WTC11 (cell line): ENCODE data around the gene GALNT9. TPM values are rescaled to one million over a fixed set of nuclear protein-coding genes. Genes with fewer than 3 reads are reported as not detected.

Experiments used
- ATAC-seq: fragments of 200-7000 bp; cut with Tn5 transposase; 2 replicates; pipeline ENCODE4 v1.10.0; 2021; ENCODE audit warnings: mild to moderate bottlenecking, moderate library complexity
- CTCF ChIA-PET: fragments of 300-600 bp; sonication (Branson Sonifier 250); formaldehyde crosslinking; loops from one replicate; lab custom pipeline; 2021; ENCODE audit warnings: antibody characterized with exemption; lab: Charles Lee
- POLR2A ChIA-PET: fragments of 350-600 bp; sonication (Branson Sonifier 250); formaldehyde crosslinking; loops from one replicate; lab custom pipeline; 2021; ENCODE audit warnings: antibody characterized with exemption; lab: Charles Lee
- DNase-seq: peaks from one replicate; pipeline ENCODE4 v3.0.0; 2021; ENCODE audit warnings: low spot score
- H3K27ac Mint-ChIP-seq: 2 replicates; pipeline ENCODE4 v1.8.0; 2021; ENCODE audit warnings: mixed read lengths
- H3K27me3 Mint-ChIP-seq: 2 replicates; pipeline ENCODE4 v1.8.0; 2021; ENCODE audit warnings: low read depth, mild to moderate bottlenecking, moderate library complexity, mixed read lengths
- H3K36me3 Mint-ChIP-seq: 2 replicates; pipeline ENCODE4 v1.8.0; 2021; ENCODE audit warnings: mixed read lengths
- H3K4me1 Mint-ChIP-seq: 2 replicates; pipeline ENCODE4 v1.8.0; 2022; ENCODE audit warnings: mixed read lengths
- H3K4me3 Mint-ChIP-seq: 2 replicates; pipeline ENCODE4 v1.8.0; 2021; ENCODE audit warnings: mild to moderate bottlenecking, moderate library complexity, mixed read lengths
- H3K9me3 Mint-ChIP-seq: 2 replicates; pipeline ENCODE4 v1.8.0; 2021; ENCODE audit warnings: mixed read lengths
- ETV6 ChIP-seq: sonication (generic); formaldehyde crosslinking; IDR thresholded peaks from 2 replicates; pipeline ENCODE4 v1.8.1; 2022; ENCODE audit warnings: mild to moderate bottlenecking, missing genetic modification reagents
- FOXK1 ChIP-seq: sonication (generic); formaldehyde crosslinking; IDR thresholded peaks from 2 replicates; pipeline ENCODE4 v1.8.0; 2022; ENCODE audit warnings: mild to moderate bottlenecking, moderate library complexity, missing genetic modification reagents
- HMGA2 ChIP-seq: fragments of 250-450 bp; sonication (Bioruptor Pico); IDR thresholded peaks from 2 replicates; pipeline ENCODE4 v1.4.0; 2021; ENCODE audit warnings: mild to moderate bottlenecking, moderate library complexity
- PRDM15 ChIP-seq: sonication (generic); formaldehyde crosslinking; IDR thresholded peaks from 2 replicates; pipeline ENCODE4 v1.8.0; 2022; ENCODE audit warnings: missing genetic modification reagents
- STAT6 ChIP-seq: sonication (generic); formaldehyde crosslinking; conservative IDR thresholded peaks from 2 replicates; pipeline ENCODE4 v1.8.1; 2023; ENCODE audit warnings: mild to moderate bottlenecking, low read depth, missing genetic modification reagents, moderate library complexity
- TCF7 ChIP-seq: sonication (generic); formaldehyde crosslinking; IDR thresholded peaks from 2 replicates; pipeline ENCODE4 v1.8.0; 2022; ENCODE audit warnings: mild to moderate bottlenecking, low read depth, missing genetic modification reagents, moderate library complexity
- ZBTB43 ChIP-seq: sonication (generic); formaldehyde crosslinking; IDR thresholded peaks from 2 replicates; pipeline ENCODE4 v1.8.1; 2023; ENCODE audit warnings: mild to moderate bottlenecking, missing genetic modification reagents
- ZNF219 ChIP-seq: sonication (generic); formaldehyde crosslinking; IDR thresholded peaks from 2 replicates; pipeline ENCODE4 v1.8.0; 2023; ENCODE audit warnings: missing genetic modification reagents, mild to moderate bottlenecking, borderline replicate concordance
- ZNF317 ChIP-seq: sonication (generic); formaldehyde crosslinking; IDR thresholded peaks from 2 replicates; pipeline ENCODE4 v1.8.1; 2023; ENCODE audit warnings: low read depth, mild to moderate bottlenecking, moderate library complexity, missing genetic modification reagents, borderline replicate concordance
- total RNA-seq: library from RNA; stranded (reverse); gene quantifications from 3 replicates; pipeline ENCODE4 v1.2.3, GENCODE V29; 2021
- TF ChIP-seq, protein P1 (sequence below): sonication (generic); formaldehyde crosslinking; IDR thresholded peaks from 2 replicates; pipeline ENCODE4 v1.8.1; 2022; ENCODE audit warnings: low read depth, mild to moderate bottlenecking, moderate library complexity, missing genetic modification reagents, borderline replicate concordance
- TF ChIP-seq, protein P2 (sequence below): fragments of 250-450 bp; sonication (Bioruptor Pico); conservative IDR thresholded peaks from 2 replicates; pipeline ENCODE4 v1.9.0; 2021; ENCODE audit warnings: mild to moderate bottlenecking
- TF ChIP-seq, protein P3 (sequence below): sonication (generic); formaldehyde crosslinking; IDR thresholded peaks from 2 replicates; pipeline ENCODE4 v1.8.1; 2022; ENCODE audit warnings: low read depth, missing genetic modification reagents, borderline replicate concordance

The GALNT9 gene
- total RNA-seq, 1 experiment from 2014 or later, result 0.90 TPM

- TF ChIP-seq, protein P1, sequence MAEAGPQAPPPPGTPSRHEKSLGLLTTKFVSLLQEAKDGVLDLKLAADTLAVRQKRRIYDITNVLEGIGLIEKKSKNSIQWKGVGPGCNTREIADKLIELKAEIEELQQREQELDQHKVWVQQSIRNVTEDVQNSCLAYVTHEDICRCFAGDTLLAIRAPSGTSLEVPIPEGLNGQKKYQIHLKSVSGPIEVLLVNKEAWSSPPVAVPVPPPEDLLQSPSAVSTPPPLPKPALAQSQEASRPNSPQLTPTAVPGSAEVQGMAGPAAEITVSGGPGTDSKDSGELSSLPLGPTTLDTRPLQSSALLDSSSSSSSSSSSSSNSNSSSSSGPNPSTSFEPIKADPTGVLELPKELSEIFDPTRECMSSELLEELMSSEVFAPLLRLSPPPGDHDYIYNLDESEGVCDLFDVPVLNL, result no peak
- TF ChIP-seq STAT6 (no peak), ZNF219 (CRISPR knock-in tag) (no peak), PRDM15 (CRISPR knock-in tag) (no peak)
Measured at GRCh38 chr12:132309596-132310086, 19.7 kb downstream of the GALNT9 start (continued).

GRCh38 chr12:132308853-132309595 is 20.4 kb downstream of the GALNT9 start:
- no peak overlapping the region for H3K4me3 Mint-ChIP-seq
- H3K4me1 Mint-ChIP-seq, result no peaks in the 10 kb centered on the region
- TF ChIP-seq, protein P2, sequence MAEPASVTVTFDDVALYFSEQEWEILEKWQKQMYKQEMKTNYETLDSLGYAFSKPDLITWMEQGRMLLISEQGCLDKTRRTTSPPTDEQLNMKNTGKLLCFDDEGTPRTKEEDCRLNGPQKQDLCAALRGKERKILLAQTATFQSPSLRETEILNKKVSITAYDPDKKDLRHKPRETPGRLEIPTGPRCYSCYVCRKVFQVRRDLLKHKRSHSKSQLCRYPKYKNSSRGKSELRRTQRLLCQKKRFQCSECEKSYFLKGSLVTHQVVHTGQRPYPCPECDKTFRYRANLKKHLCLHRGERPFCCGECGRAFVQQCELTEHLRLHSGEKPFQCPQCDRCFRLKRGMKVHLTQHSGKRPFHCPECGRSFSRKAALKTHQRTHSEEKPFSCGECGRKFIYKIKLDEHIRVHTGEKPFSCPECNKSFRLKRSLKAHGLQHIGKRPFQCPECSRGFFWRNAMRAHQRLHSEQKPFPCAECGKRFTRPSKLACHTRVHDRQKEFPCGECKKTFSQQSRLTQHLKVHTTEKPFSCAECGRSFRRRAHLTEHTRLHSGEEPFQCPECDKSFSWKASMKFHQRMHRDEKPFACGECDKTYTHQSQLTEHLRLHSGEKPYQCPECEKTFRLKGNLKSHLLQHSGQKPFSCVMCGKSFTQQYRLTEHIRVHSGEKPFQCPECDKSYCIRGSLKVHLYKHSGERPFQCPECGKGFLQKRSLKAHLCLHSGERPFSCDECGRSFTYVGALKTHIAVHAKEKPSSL, result no peak
- TF ChIP-seq ZBTB43, result no peak
- TF ChIP-seq TCF7 (CRISPR knock-in tag), result no peak
- TF ChIP-seq ZNF317 (CRISPR knock-in tag), result no peak
- no peak for TF ChIP-seq ETV6
- TF ChIP-seq HMGA2 (CRISPR knock-in tag), result no peak
- TF ChIP-seq, protein P3, sequence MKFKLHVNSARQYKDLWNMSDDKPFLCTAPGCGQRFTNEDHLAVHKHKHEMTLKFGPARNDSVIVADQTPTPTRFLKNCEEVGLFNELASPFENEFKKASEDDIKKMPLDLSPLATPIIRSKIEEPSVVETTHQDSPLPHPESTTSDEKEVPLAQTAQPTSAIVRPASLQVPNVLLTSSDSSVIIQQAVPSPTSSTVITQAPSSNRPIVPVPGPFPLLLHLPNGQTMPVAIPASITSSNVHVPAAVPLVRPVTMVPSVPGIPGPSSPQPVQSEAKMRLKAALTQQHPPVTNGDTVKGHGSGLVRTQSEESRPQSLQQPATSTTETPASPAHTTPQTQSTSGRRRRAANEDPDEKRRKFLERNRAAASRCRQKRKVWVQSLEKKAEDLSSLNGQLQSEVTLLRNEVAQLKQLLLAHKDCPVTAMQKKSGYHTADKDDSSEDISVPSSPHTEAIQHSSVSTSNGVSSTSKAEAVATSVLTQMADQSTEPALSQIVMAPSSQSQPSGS, result no peak
- no peak for TF ChIP-seq FOXK1 (CRISPR knock-in tag)
- DNase-seq (no peak), ATAC-seq (no peak)
- H3K9me3 Mint-ChIP-seq, result peaks cover 14% of the 10 kb centered on the region
- H3K36me3 Mint-ChIP-seq, result 0 out of 2 replicates have a peak, but pooled peaks cover 6% of the 10 kb centered on the region
- H3K27me3 Mint-ChIP-seq, result peaks cover 47% of the 10 kb centered on the region
- ChIA-PET CTCF (interaction anchor here (0.9 kb wide), 1 partner anchor 105 kb away, joined by 5 read pairs; no protein-coding TSS in a partner anchor), POLR2A (no interaction called here)
- no peak overlapping the region for H3K27ac Mint-ChIP-seq
